Brain microvascular endothelial cell (primary cell): ENCODE results near the gene AFMID.

Experiments
- DNase-seq: peaks from one replicate; pipeline ENCODE4 v3.0.0-alpha.2; 2020
- H3K27ac ChIP-seq: fragments of 250-450 bp; sonication (Bioruptor Pico); 2 replicates; pipeline ENCODE4 v1.5.1; 2020; ENCODE audit warnings: mild to moderate bottlenecking, moderate library complexity
- H3K27me3 ChIP-seq: fragments of 250-450 bp; sonication (Bioruptor Pico); replicated peaks from 2 replicates; pipeline ENCODE4 v1.5.1; 2020; ENCODE audit warnings: mild to moderate bottlenecking
- H3K36me3 ChIP-seq: fragments of 250-450 bp; sonication (Bioruptor Pico); replicated peaks from 2 replicates; pipeline ENCODE4 v1.5.1; 2020; ENCODE audit warnings: mild to moderate bottlenecking
- H3K4me3 ChIP-seq: 2 replicates; pipeline ENCODE4 v1.5.1; 2011; ENCODE audit warnings: low read depth, mild to moderate bottlenecking, control low read depth, low read length, moderate library complexity
- in situ Hi-C: cut with HindIII; loops from 2 replicates; pipeline ENCODE4 v1.10.0; 2017; ENCODE audit warnings: low sequenced_read_pairs, low pct_ligation_motif_present
- TF ChIP-seq, protein P1 (sequence below): IDR thresholded peaks from 2 replicates; pipeline ENCODE4 v1.5.1; 2011; ENCODE audit warnings: low read depth, mild to moderate bottlenecking, moderate library complexity, low read length, control low read depth, inconsistent platforms; ENCODE audit errors: missing control alignments

Gene AFMID

DNA sequence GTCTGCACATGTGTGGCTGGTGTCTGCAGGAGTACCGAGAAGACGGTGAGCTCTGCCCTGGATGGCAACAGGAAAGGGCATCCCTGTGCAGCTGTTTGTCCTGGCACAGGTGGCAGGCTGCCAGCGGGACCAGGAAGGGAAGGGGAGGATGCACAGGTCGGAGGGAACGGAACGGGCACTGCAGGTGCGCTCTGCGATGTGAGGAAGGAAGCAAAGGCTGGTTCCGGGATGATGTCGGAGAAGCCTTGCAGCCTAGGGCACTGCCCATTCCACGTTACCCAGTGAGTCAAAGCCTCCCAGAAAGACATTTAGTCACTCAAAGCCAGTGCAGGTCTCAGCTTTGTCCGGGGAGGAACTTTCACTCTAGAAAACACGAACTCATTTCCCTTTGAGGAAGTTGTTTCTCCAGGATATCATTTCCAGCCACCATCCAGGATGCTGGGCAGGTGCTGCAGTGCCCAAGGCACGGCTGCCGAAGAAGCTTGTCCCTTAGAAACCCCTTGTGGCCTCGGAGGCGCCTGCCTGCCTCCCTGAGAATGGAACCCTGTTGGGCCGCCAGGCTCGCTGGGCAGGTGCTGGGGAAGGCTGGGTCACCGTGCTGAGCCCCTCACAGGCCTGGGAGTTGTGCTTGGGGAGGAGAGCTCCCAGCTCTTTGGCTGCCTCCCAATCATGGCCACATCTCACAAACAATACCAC, 39.7 kb downstream of the AFMID start:
- Histone ChIP-seq H3K27ac (no peak overlapping the region), H3K27me3 (peaks cover 17% of the 10 kb centered on the region), H3K4me3 (no peak overlapping the region), H3K36me3 (no peaks in the 10 kb centered on the region)
- in situ Hi-C loops: no loop called here
- TF ChIP-seq, protein P1, sequence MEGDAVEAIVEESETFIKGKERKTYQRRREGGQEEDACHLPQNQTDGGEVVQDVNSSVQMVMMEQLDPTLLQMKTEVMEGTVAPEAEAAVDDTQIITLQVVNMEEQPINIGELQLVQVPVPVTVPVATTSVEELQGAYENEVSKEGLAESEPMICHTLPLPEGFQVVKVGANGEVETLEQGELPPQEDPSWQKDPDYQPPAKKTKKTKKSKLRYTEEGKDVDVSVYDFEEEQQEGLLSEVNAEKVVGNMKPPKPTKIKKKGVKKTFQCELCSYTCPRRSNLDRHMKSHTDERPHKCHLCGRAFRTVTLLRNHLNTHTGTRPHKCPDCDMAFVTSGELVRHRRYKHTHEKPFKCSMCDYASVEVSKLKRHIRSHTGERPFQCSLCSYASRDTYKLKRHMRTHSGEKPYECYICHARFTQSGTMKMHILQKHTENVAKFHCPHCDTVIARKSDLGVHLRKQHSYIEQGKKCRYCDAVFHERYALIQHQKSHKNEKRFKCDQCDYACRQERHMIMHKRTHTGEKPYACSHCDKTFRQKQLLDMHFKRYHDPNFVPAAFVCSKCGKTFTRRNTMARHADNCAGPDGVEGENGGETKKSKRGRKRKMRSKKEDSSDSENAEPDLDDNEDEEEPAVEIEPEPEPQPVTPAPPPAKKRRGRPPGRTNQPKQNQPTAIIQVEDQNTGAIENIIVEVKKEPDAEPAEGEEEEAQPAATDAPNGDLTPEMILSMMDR: no peak
- DNase-seq: no peak

DNA sequence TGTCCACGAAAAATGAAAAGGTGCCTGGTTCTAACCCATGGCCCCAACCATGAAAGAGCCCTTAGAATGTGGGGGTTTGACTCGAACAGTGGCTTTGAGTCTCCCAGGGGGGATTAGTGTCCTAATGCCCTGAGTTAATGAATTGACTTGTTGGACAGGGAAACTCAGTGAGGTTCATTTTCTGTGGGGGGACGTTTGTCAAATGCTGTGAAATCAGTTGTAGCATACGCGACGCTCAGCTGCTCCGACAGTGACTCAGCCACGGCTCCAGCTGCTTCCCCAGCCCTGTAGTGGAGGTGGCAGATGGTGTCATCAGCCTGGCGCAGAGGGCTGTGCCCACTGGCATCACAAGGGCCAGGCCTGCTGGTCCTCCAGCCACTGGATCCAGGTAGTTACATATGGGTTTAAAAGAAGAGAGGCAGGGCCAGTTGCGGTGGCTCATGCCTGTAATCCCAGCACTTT, 40.3 kb downstream of the AFMID start:
- Histone ChIP-seq H3K36me3 (no peaks in the 10 kb centered on the region), H3K27me3 (peaks cover 23% of the 10 kb centered on the region), H3K27ac (no peak overlapping the region), H3K4me3 (no peak overlapping the region)
- TF ChIP-seq, protein P1: no peak
- in situ Hi-C loops: no loop called here
- no peak for DNase-seq

DNA sequence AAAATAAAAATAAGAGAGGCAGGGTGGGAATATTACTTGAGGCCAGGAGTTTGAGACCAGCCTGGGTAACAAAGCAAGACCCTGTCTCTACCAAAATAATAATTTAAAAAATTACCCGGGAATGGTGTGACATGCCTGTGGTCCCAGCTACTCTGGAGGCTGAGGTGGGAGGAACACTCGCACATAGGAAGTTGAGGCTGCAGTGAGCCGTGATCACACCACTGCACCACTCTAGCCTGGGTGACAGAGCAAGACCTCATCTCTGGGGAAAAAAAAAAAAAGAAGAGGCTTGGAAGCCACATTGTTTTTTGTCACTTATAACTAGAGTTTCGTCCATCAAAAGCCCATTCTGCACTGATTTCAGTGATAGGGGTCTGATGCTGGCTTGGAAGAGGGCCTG, 41.0 kb downstream of the AFMID start:
- H3K27ac ChIP-seq: no peak overlapping the region
- DNase-seq: no peak
- H3K27me3 ChIP-seq: peaks cover 23% of the 10 kb centered on the region
- H3K36me3 ChIP-seq: no peaks in the 10 kb centered on the region
- TF ChIP-seq, protein P1: no peak
- no peak overlapping the region for H3K4me3 ChIP-seq
- in situ Hi-C loops: no loop called here

DNA sequence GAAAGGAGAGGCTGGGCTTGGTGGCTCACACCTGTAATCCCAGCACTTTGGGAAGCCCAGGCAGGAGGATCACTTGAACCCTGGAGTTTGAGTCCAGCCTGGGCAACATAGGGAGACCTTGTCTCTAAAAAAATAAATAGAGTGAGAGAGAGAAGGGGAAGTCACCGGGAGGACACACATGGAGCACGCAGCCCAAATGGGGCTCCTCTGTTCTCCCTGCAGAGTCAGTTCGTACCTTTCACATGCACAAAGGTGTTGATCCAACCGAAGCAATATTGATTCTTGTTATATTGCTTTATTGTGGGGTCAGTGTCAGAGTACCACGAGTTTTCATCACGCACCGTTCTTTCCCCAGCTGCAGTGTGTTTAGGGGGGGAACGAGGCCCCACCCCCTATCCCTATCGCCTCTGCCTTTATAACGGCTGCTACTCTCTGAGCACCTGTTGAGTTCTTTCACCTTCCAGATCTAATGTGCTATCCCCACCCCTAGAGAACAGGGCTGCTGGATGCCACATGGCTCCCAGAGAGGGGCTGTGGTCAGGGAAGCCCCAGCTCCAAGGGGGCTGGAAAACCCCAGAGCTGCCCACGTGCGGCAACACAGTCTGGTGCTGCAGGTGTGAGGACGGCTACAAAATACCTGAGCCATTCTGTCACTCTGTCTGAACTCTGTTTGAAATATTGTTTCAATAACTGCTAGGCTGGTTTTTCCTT, 43.2 kb downstream of the AFMID start:
- no peaks in the 10 kb centered on the region for H3K36me3 ChIP-seq
- no peak overlapping the region for H3K4me3 ChIP-seq
- TF ChIP-seq, protein P1: no peak
- in situ Hi-C loops: no loop called here
- no peak overlapping the region for H3K27ac ChIP-seq
- peaks cover 23% of the 10 kb centered on the region for H3K27me3 ChIP-seq
- DNase-seq: no peak

DNA sequence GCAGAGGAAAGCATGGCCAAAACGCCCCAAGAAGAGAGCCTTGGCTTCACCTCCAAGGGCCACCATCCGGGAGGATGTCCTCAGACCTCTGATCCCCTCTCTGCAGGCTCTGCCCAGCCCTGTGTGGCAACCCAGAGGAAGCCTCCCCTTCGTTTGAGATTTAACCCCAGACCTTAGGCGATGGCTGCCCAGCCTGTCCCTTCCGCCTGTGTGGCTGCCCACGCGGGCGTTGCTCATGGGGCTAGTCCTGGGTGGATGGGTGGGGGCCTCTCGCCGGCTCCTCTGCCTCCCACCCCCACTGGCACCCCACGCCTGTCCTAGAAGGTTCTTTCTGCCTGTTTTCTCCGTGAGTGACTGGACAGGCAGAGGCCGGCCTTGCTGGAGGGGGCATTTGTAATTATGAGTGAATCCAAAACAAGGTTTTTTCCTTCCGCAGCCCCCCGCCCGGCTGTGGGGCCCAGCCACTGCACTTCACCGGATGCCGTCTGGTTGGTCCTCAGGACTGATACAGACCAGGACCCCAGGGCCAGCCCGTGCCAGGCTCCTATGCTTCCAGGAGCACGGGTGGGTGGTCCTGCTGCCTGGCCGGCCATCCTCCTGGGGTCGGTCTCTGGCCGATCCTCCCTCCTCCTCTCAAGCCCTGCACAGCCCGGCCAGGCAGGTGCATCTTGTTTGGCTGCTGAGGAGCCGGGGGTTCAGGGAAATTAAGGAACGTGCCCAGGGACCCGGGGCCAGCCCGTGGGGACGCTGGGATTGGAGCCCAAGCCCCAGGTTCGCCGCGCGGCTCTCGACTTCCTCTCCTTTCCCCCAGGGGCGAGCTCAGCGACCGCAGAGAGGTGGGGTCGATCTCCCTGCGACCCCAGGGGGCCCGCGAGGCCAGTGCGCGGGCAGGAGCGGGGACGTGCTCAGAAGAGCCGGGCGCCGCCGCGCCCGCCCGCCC, 44.1 kb downstream of the AFMID start, which contains the start of gene TMEM235:
TSS of gene TMEM235 (plus strand) at position 636 of the 940 bp plus-strand sequence. CDS start 393 bp downstream, outside the sequence.
- H3K36me3 ChIP-seq: no peaks in the 10 kb centered on the region
- TF ChIP-seq, protein P1: no peak
- in situ Hi-C loops: no loop called here
- H3K27ac ChIP-seq: no peak within 1 kb of the TSS
- DNase-seq: no peak
- peaks cover 23% of the 10 kb centered on the region for H3K27me3 ChIP-seq
- H3K4me3 ChIP-seq: no peak within 1 kb of the TSS
